ENCODE data around the gene SPRR2B. TPM values are rescaled to one million over a fixed set of nuclear protein-coding genes. Genes with fewer than 3 reads are reported as not detected.

Gene SPRR2B
- total and polyA plus RNA-seq, 9 of the 15 experiments (the other 6 are each of a cell fraction or from before 2014, with no cell fraction given), result not detected

DNA sequence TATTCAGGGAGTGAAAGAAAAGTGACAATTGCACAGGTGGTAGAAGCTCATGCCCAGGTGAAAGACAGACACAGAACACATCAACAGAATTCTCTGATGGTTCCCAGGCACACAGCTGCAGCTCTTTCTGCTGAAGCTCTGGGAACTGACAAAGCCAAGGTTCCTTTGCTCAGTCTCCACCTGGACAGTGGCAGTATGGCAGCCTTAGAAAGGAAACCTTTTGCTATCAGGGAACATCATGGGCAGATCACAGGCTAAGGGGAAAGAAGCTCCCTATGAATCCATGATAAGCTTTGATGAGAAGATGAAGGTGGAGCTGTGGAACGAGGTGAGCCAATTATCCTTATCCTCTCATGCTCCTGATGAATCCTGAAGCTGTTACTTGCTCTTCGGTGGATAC is 1.2 kb downstream of the SPRR2B start:
- 11% methylated on average over 2 of the region's 2 CpGs for WGBS (ENCODE audit: insufficient coverage, low coverage, missing lambda C conversion rate)
- H3K9ac ChIP-seq (ENCODE audit: insufficient read depth in 1 of 2, low read depth in 2 of 2, low read length in 2 of 2), result no peak overlapping the region
- no peaks in the 10 kb centered on the region for H3K9me3 ChIP-seq (replicated peaks; ENCODE audit: control insufficient read depth, insufficient read depth, low read depth, low read length)
- POLR2A ChIA-PET, result no interaction called here
- BruUV-seq (replicated peaks), result no TSS peak
- peak in 1 of 4 experiments; percentile 9 for DNase-seq (ENCODE audit: extremely low read depth in 1 of 4, low spot score in 3 of 4)
- in situ Hi-C loops (cut with MboI) (no loop called here), intact Hi-C loops (cut with micrococcal nuclease) (no loop called here)
- no peaks in the 10 kb centered on the region for H4K20me1 ChIP-seq (replicated peaks; ENCODE audit: control insufficient read depth, insufficient read depth, low read length)
- H3K4me1 ChIP-seq (replicated peaks in 1 of 2; ENCODE audit: control insufficient read depth in 2 of 2, insufficient read depth in 2 of 2, low read length in 2 of 2), result peaks cover 5 to 17% of the 10 kb centered on the region in 2 experiments
- 0 out of 2 replicates have a peak overlapping the region, but pooled peaks have one; percentile 38 for H2AFZ ChIP-seq (ENCODE audit: low read depth, low read length)
- H3K79me2 ChIP-seq (ENCODE audit: control insufficient read depth, insufficient read depth, low read length), result no peaks in the 10 kb centered on the region
- H3K9me1 ChIP-seq (ENCODE audit: control insufficient read depth, insufficient read depth, low read length), result no peaks in the 10 kb centered on the region
- ATAC-seq, result peak; percentile 52; the same call in 1 of the 3 replicates
- no peak overlapping the region for H3K4me2 ChIP-seq (ENCODE audit: insufficient read depth, low read length)
- H3K27ac ChIP-seq (ENCODE audit: extremely low read depth, low read depth, low read length), result no peak overlapping the region
- TF ChIP-seq EHMT2 (IDR thresholded peaks at IDR 0.05), result no peak
- TF ChIP-seq NCOA2 (IDR thresholded peaks at IDR 0.05; ENCODE audit: partially characterized antibody in 2 of 2), result no peak
- TF ChIP-seq, protein P1, sequence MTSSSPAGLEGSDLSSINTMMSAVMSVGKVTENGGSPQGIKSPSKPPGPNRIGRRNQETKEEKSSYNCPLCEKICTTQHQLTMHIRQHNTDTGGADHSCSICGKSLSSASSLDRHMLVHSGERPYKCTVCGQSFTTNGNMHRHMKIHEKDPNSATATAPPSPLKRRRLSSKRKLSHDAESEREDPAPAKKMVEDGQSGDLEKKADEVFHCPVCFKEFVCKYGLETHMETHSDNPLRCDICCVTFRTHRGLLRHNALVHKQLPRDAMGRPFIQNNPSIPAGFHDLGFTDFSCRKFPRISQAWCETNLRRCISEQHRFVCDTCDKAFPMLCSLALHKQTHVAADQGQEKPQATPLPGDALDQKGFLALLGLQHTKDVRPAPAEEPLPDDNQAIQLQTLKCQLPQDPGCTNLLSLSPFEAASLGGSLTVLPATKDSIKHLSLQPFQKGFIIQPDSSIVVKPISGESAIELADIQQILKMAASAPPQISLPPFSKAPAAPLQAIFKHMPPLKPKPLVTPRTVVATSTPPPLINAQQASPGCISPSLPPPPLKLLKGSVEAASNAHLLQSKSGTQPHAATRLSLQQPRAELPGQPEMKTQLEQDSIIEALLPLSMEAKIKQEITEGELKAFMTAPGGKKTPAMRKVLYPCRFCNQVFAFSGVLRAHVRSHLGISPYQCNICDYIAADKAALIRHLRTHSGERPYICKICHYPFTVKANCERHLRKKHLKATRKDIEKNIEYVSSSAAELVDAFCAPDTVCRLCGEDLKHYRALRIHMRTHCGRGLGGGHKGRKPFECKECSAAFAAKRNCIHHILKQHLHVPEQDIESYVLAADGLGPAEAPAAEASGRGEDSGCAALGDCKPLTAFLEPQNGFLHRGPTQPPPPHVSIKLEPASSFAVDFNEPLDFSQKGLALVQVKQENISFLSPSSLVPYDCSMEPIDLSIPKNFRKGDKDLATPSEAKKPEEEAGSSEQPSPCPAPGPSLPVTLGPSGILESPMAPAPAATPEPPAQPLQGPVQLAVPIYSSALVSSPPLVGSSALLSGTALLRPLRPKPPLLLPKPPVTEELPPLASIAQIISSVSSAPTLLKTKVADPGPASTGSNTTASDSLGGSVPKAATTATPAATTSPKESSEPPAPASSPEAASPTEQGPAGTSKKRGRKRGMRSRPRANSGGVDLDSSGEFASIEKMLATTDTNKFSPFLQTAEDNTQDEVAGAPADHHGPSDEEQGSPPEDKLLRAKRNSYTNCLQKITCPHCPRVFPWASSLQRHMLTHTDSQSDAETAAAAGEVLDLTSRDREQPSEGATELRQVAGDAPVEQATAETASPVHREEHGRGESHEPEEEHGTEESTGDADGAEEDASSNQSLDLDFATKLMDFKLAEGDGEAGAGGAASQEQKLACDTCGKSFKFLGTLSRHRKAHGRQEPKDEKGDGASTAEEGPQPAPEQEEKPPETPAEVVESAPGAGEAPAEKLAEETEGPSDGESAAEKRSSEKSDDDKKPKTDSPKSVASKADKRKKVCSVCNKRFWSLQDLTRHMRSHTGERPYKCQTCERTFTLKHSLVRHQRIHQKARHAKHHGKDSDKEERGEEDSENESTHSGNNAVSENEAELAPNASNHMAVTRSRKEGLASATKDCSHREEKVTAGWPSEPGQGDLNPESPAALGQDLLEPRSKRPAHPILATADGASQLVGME (CRISPR knock-in tag; IDR thresholded peaks at IDR 0.05), result no peak
- no peak for TF ChIP-seq HEY1 (CRISPR knock-in tag; IDR thresholded peaks at IDR 0.05; ENCODE audit: borderline replicate concordance)
- no peak for TF ChIP-seq MEF2A (IDR thresholded peaks at IDR 0.05; ENCODE audit: control insufficient read depth, low read depth, low read length)
- FAIRE-seq, result no peak
- H3K4me3 ChIP-seq, result no peak overlapping the region
- no peaks in the 10 kb centered on the region for H3K36me3 ChIP-seq (ENCODE audit: control insufficient read depth, insufficient read depth, low read length)
- H3K27me3 ChIP-seq (ENCODE audit: control insufficient read depth in 2 of 2, insufficient read depth in 2 of 2, low read length in 2 of 2), result no peaks in the 10 kb centered on the region
- CTCF ChIA-PET (ENCODE audit: low intra/inter-chr PET ratio), result no interaction called here
